HEK293 (cell line): ENCODE measurements around the gene SCAF1.

ENCODE experiments used
- CTCF ChIA-PET: fragments of 350-600 bp; formaldehyde crosslinking; extraction: SDS; loops from one replicate; lab custom pipeline; 2021; ENCODE audit warnings: antibody characterized with exemption; lab: Yijun Ruan, JAX
- POLR2A ChIA-PET: fragments of 300-600 bp; formaldehyde crosslinking; extraction: SDS; loops from one replicate; lab custom pipeline; 2020; ENCODE audit warnings: antibody characterized with exemption, inconsistent platforms; lab: Yijun Ruan, JAX
- H3K27ac ChIP-seq: fragments of 200-500 bp; sonication (Bioruptor generic); 2 replicates; pipeline ENCODE4 v1.5.1; 2014; ENCODE audit warnings: low read depth, low read length, control low read depth, inconsistent platforms; ENCODE audit errors: extremely low read depth
- H3K36me3 ChIP-seq, 2 experiments: fragments of 200-500 bp in 1 of 2; sonication (Bioruptor generic) in 1 of 2; 1 replicate in 1 of 2; 2 replicates in 1 of 2; pipeline ENCODE4 v1.5.1; 2014 to 2017; ENCODE audit warnings: inconsistent platforms in 2 of 2, low read length in 2 of 2; ENCODE audit not compliant: control insufficient read depth in 2 of 2, insufficient read depth in 1 of 2
- H3K4me1 ChIP-seq: fragments of 200-500 bp; sonication (Bioruptor generic); 2 replicates; pipeline ENCODE4 v1.5.1; 2014; ENCODE audit warnings: mild to moderate bottlenecking, low read length, inconsistent platforms; ENCODE audit not compliant: control insufficient read depth, insufficient read depth
- H3K4me3 ChIP-seq: 2 replicates; pipeline ENCODE4 v1.5.1; 2011; ENCODE audit warnings: low read depth, mild to moderate bottlenecking, control low read depth, low read length, moderate library complexity
- H3K9me3 ChIP-seq: fragments of 200-500 bp; sonication (Bioruptor generic); 2 replicates; pipeline ENCODE4 v1.5.1; 2014; ENCODE audit warnings: low read depth, low read length, inconsistent platforms; ENCODE audit not compliant: control insufficient read depth, insufficient read depth
- BCL11A ChIP-seq: fragments of 450-650 bp; formaldehyde crosslinking; IDR thresholded peaks from 2 replicates; pipeline ENCODE4 v1.5.1; 2016; ENCODE audit warnings: low read depth, missing biosample characterization, missing genetic modification characterization
- EGR2 ChIP-seq: fragments of 450-650 bp; formaldehyde crosslinking; IDR thresholded peaks from 2 replicates; pipeline ENCODE4 v1.5.1; 2016; ENCODE audit warnings: low read depth, missing biosample characterization, missing genetic modification characterization
- GLIS1 ChIP-seq: fragments of 450-650 bp; formaldehyde crosslinking; IDR thresholded peaks from 2 replicates; pipeline ENCODE4 v1.5.1; 2016; ENCODE audit warnings: missing biosample characterization, missing genetic modification characterization
- GLIS2 ChIP-seq: fragments of 450-650 bp; formaldehyde crosslinking; IDR thresholded peaks from 2 replicates; pipeline ENCODE4 v1.5.1; 2016; ENCODE audit warnings: missing biosample characterization, missing genetic modification characterization
- KLF10 ChIP-seq: fragments of 450-650 bp; IDR thresholded peaks from 2 replicates; pipeline ENCODE4 v1.5.1; 2018; ENCODE audit warnings: missing biosample characterization, mild to moderate bottlenecking, missing genetic modification characterization
- KLF8 ChIP-seq: fragments of 450-650 bp; formaldehyde crosslinking; IDR thresholded peaks from 2 replicates; pipeline ENCODE4 v1.5.1; 2016; ENCODE audit warnings: missing biosample characterization, missing genetic modification characterization
- KLF9 ChIP-seq: fragments of 450-650 bp; formaldehyde crosslinking; IDR thresholded peaks from 2 replicates; pipeline ENCODE4 v1.5.1; 2016; ENCODE audit warnings: missing biosample characterization, missing genetic modification characterization, low read depth
- SP2 ChIP-seq: fragments of 450-650 bp; formaldehyde crosslinking; IDR thresholded peaks from 2 replicates; pipeline ENCODE4 v1.5.1; 2016; ENCODE audit warnings: missing biosample characterization, missing genetic modification characterization
- SP3 ChIP-seq: fragments of 450-650 bp; formaldehyde crosslinking; IDR thresholded peaks from 2 replicates; pipeline ENCODE4 v1.5.1; 2016; ENCODE audit warnings: missing biosample characterization, missing genetic modification characterization
- ZFHX2 ChIP-seq: fragments of 450-650 bp; formaldehyde crosslinking; conservative IDR thresholded peaks from 2 replicates; pipeline ENCODE4 v1.5.1; 2016; ENCODE audit warnings: missing biosample characterization, missing genetic modification characterization
- ZNF112 ChIP-seq: fragments of 450-650 bp; formaldehyde crosslinking; IDR thresholded peaks from 2 replicates; pipeline ENCODE4 v1.5.0; 2017; ENCODE audit warnings: missing biosample characterization, missing genetic modification characterization
- ZNF335 ChIP-seq: fragments of 450-650 bp; formaldehyde crosslinking; conservative IDR thresholded peaks from 2 replicates; pipeline ENCODE4 v1.5.1; 2016; ENCODE audit warnings: missing biosample characterization, missing genetic modification characterization
- ZNF366 ChIP-seq: fragments of 450-650 bp; formaldehyde crosslinking; conservative IDR thresholded peaks from 2 replicates; pipeline ENCODE4 v1.5.1; 2016; ENCODE audit warnings: missing biosample characterization, missing genetic modification characterization
- ZNF423 ChIP-seq: fragments of 450-650 bp; formaldehyde crosslinking; IDR thresholded peaks from 2 replicates; pipeline ENCODE4 v1.5.1; 2016; ENCODE audit warnings: missing biosample characterization, missing genetic modification characterization
- ZNF473 ChIP-seq: fragments of 450-650 bp; formaldehyde crosslinking; IDR thresholded peaks from 2 replicates; pipeline ENCODE4 v1.5.1; 2017; ENCODE audit warnings: missing biosample characterization, missing genetic modification characterization
- ZNF658 ChIP-seq: fragments of 450-650 bp; formaldehyde crosslinking; IDR thresholded peaks from 2 replicates; pipeline ENCODE4; 2016; ENCODE audit warnings: missing biosample characterization, missing genetic modification characterization
- ZNF670 ChIP-seq: fragments of 450-650 bp; formaldehyde crosslinking; IDR thresholded peaks from 2 replicates; pipeline ENCODE4 v1.5.1; 2016; ENCODE audit warnings: missing biosample characterization, missing genetic modification characterization, low read depth
- ZNF76 ChIP-seq: fragments of 450-650 bp; formaldehyde crosslinking; IDR thresholded peaks from 2 replicates; pipeline ENCODE4; 2016; ENCODE audit warnings: low read depth, missing biosample characterization, missing genetic modification characterization, borderline replicate concordance
- TF ChIP-seq, protein P1 (sequence below): fragments of 450-650 bp; formaldehyde crosslinking; IDR thresholded peaks from 2 replicates; pipeline ENCODE4 v1.5.1; 2017; ENCODE audit warnings: missing biosample characterization, missing genetic modification characterization
- TF ChIP-seq, protein P2 (sequence below): fragments of 450-650 bp; formaldehyde crosslinking; conservative IDR thresholded peaks from 2 replicates; pipeline ENCODE4 v1.5.1; 2016; ENCODE audit warnings: low read depth, missing biosample characterization, missing genetic modification characterization
- TF ChIP-seq, protein P3 (sequence below): fragments of 450-650 bp; formaldehyde crosslinking; IDR thresholded peaks from 2 replicates; pipeline ENCODE4 v1.5.1; 2016; ENCODE audit warnings: missing biosample characterization, missing genetic modification characterization
- TF ChIP-seq, protein P4 (sequence below): fragments of 450-650 bp; formaldehyde crosslinking; IDR thresholded peaks from 2 replicates; pipeline ENCODE4 v1.5.1; 2016; ENCODE audit warnings: missing biosample characterization, missing genetic modification characterization
- TF ChIP-seq, protein P5 (sequence below): fragments of 450-650 bp; formaldehyde crosslinking; IDR thresholded peaks from 2 replicates; pipeline ENCODE4 v1.5.1; 2016; ENCODE audit warnings: missing biosample characterization, missing genetic modification characterization

Gene SCAF1

DNA sequence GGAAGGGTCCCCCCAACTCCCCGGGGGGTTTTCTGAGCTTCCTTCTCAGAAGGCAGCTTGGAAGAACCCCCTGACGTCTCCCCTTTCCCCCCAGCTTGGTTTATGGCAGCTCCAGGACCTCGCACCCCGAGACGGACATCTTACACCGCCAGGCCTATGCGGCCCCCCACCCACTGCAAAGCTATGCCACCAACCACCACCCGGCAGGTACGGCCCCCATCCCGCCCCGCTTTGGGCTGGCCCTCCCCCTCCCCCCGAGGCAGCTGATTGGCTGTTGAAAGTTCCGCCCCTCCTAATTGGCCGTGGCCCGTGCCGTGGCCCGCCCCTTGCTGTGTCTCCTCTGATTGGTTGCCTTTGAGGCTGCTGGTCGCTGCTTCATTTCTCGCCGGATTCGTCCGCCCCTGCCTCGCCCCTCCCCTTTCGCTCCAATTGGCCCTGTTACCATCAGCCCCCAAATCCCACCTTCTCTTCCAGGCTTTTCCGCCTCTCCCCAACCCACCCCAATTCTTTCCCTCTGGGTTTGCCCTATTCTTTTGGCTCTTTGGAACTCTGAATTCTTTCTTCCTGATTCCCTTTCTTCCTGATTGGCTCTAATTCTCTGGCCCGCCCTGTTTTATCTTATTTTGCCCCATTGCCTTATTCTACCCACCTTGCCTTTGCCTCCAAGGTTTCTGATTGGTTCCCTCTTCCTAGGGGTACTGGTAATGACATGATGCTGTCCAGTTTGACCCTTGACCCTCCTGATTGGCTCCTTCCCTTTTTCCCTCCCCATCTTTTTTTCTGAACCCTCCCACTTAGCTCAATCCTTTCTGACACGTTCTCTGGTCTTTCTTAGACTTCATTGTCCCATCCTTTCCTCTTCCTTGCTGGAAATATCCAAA is 48.5 kb upstream of the SCAF1 start:
- H3K36me3 ChIP-seq = peaks cover 26 to 40% of the 10 kb centered on the region in 2 experiments
- TF ChIP-seq, protein P1, sequence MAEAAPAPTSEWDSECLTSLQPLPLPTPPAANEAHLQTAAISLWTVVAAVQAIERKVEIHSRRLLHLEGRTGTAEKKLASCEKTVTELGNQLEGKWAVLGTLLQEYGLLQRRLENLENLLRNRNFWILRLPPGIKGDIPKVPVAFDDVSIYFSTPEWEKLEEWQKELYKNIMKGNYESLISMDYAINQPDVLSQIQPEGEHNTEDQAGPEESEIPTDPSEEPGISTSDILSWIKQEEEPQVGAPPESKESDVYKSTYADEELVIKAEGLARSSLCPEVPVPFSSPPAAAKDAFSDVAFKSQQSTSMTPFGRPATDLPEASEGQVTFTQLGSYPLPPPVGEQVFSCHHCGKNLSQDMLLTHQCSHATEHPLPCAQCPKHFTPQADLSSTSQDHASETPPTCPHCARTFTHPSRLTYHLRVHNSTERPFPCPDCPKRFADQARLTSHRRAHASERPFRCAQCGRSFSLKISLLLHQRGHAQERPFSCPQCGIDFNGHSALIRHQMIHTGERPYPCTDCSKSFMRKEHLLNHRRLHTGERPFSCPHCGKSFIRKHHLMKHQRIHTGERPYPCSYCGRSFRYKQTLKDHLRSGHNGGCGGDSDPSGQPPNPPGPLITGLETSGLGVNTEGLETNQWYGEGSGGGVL (tag by site-specific recombination) = peak; percentile 44; the same call in 1 of the 2 replicates
- TF ChIP-seq GLIS2 (tag by site-specific recombination) (peak; percentile 71), ZFHX2 (tag by site-specific recombination) (0 out of 2 replicates have a peak, but pooled peaks have one; percentile 39), KLF10 (tag by site-specific recombination) (peak; percentile 52; the same call in 1 of the 2 replicates), SP2 (peak; percentile 96), EGR2 (peak; percentile 46; the same call in 1 of the 2 replicates), ZNF335 (tag by site-specific recombination) (peak; percentile 39), SP3 (tag by site-specific recombination) (peak; percentile 98), ZNF112 (tag by site-specific recombination) (no peak), GLIS1 (tag by site-specific recombination) (peak; percentile 78), BCL11A (tag by site-specific recombination) (peak; percentile 60; the same call in 1 of the 2 replicates), KLF8 (tag by site-specific recombination) (peak; percentile 67; the same call in 1 of the 2 replicates), ZNF473 (tag by site-specific recombination) (no peak), KLF9 (tag by site-specific recombination) (peak; percentile 46; the same call in 1 of the 2 replicates), ZNF658 (no peak), ZNF423 (no peak), ZNF670 (tag by site-specific recombination) (no peak), ZNF366 (tag by site-specific recombination) (peak; percentile 72), ZNF76 (tag by site-specific recombination) (peak; percentile 37; the same call in 1 of the 2 replicates)
- TF ChIP-seq, protein P2, sequence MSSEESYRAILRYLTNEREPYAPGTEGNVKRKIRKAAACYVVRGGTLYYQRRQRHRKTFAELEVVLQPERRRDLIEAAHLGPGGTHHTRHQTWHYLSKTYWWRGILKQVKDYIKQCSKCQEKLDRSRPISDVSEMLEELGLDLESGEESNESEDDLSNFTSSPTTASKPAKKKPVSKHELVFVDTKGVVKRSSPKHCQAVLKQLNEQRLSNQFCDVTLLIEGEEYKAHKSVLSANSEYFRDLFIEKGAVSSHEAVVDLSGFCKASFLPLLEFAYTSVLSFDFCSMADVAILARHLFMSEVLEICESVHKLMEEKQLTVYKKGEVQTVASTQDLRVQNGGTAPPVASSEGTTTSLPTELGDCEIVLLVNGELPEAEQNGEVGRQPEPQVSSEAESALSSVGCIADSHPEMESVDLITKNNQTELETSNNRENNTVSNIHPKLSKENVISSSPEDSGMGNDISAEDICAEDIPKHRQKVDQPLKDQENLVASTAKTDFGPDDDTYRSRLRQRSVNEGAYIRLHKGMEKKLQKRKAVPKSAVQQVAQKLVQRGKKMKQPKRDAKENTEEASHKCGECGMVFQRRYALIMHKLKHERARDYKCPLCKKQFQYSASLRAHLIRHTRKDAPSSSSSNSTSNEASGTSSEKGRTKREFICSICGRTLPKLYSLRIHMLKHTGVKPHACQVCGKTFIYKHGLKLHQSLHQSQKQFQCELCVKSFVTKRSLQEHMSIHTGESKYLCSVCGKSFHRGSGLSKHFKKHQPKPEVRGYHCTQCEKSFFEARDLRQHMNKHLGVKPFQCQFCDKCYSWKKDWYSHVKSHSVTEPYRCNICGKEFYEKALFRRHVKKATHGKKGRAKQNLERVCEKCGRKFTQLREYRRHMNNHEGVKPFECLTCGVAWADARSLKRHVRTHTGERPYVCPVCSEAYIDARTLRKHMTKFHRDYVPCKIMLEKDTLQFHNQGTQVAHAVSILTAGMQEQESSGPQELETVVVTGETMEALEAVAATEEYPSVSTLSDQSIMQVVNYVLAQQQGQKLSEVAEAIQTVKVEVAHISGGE (tag by site-specific recombination) = 0 out of 2 replicates have a peak, but pooled peaks have one; percentile 24
- TF ChIP-seq, protein P3, sequence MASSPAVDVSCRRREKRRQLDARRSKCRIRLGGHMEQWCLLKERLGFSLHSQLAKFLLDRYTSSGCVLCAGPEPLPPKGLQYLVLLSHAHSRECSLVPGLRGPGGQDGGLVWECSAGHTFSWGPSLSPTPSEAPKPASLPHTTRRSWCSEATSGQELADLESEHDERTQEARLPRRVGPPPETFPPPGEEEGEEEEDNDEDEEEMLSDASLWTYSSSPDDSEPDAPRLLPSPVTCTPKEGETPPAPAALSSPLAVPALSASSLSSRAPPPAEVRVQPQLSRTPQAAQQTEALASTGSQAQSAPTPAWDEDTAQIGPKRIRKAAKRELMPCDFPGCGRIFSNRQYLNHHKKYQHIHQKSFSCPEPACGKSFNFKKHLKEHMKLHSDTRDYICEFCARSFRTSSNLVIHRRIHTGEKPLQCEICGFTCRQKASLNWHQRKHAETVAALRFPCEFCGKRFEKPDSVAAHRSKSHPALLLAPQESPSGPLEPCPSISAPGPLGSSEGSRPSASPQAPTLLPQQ (tag by site-specific recombination) = no peak
- TF ChIP-seq, protein P4, sequence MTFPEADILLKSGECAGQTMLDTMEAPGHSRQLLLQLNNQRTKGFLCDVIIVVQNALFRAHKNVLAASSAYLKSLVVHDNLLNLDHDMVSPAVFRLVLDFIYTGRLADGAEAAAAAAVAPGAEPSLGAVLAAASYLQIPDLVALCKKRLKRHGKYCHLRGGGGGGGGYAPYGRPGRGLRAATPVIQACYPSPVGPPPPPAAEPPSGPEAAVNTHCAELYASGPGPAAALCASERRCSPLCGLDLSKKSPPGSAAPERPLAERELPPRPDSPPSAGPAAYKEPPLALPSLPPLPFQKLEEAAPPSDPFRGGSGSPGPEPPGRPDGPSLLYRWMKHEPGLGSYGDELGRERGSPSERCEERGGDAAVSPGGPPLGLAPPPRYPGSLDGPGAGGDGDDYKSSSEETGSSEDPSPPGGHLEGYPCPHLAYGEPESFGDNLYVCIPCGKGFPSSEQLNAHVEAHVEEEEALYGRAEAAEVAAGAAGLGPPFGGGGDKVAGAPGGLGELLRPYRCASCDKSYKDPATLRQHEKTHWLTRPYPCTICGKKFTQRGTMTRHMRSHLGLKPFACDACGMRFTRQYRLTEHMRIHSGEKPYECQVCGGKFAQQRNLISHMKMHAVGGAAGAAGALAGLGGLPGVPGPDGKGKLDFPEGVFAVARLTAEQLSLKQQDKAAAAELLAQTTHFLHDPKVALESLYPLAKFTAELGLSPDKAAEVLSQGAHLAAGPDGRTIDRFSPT (tag by site-specific recombination) = peak; percentile 56; the same call in 1 of the 2 replicates
- TF ChIP-seq, protein P5, sequence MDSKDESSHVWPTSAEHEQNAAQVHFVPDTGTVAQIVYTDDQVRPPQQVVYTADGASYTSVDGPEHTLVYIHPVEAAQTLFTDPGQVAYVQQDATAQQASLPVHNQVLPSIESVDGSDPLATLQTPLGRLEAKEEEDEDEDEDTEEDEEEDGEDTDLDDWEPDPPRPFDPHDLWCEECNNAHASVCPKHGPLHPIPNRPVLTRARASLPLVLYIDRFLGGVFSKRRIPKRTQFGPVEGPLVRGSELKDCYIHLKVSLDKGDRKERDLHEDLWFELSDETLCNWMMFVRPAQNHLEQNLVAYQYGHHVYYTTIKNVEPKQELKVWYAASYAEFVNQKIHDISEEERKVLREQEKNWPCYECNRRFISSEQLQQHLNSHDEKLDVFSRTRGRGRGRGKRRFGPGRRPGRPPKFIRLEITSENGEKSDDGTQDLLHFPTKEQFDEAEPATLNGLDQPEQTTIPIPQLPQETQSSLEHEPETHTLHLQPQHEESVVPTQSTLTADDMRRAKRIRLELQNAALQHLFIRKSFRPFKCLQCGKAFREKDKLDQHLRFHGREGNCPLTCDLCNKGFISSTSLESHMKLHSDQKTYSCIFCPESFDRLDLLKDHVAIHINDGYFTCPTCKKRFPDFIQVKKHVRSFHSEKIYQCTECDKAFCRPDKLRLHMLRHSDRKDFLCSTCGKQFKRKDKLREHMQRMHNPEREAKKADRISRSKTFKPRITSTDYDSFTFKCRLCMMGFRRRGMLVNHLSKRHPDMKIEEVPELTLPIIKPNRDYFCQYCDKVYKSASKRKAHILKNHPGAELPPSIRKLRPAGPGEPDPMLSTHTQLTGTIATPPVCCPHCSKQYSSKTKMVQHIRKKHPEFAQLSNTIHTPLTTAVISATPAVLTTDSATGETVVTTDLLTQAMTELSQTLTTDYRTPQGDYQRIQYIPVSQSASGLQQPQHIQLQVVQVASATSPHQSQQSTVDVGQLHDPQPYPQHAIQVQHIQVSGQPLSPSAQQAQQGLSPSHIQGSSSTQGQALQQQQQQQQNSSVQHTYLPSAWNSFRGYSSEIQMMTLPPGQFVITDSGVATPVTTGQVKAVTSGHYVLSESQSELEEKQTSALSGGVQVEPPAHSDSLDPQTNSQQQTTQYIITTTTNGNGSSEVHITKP (tag by site-specific recombination) = peak; percentile 97

More for the DNA sequence above, 48.5 kb upstream of the SCAF1 start:
- Histone ChIP-seq H3K27ac (peak overlapping the region; percentile 98), H3K4me3 (peak overlapping the region; percentile 82), H3K9me3 (no peaks in the 10 kb centered on the region), H3K4me1 (peaks cover 7% of the 10 kb centered on the region)
- CTCF ChIA-PET = interaction anchor here (0.6 to 1.2 kb wide), 9 partner anchors 21 to 1105 kb away, joined by 3 to 5 read pairs (median 4); no protein-coding TSS in a partner anchor
- POLR2A ChIA-PET = interaction anchor here (0.6 to 7.1 kb wide), 19 partner anchors 11 to 891 kb away, joined by 3 to 124 read pairs (median 5); partner anchors contain the start of genes FUZ, NOSIP, PIH1D1 and PRRG2
